Measurements from ENCODE around the gene COL4A4.
A peak's percentile ranks its signal among the peaks of the same experiment; 100 is the strongest.

COL4A4 gene

DNA sequence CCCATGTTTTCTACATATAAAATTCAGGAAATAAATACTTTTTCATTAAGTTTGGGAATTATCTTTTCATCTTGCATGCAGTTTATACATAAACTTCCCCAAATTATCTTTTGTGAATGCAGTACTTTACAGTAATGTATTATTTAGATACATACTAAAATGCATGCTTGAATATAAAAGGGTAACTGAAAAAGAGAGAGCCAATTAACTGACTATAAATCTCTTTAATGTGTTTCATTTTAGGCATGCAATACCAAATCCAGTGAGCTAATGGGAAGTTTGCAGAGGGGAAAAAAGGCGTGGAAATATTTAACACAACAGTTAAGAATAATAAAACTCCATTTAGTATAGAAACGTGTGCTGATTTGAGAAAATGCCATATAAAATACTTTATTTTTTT lies 39.2 kb downstream of the COL4A4 start:
- POLR2A ChIA-PET: no interaction called here
- TF ChIP-seq PRDM6 (tag by site-specific recombination; IDR thresholded peaks at IDR 0.05) (peak; percentile 47; the same call in 1 of the 2 replicates), FEZF1 (tag by site-specific recombination; IDR thresholded peaks at IDR 0.05) (0 out of 2 replicates have a peak, but pooled peaks have one; percentile 17), ZEB2 (tag by site-specific recombination; IDR thresholded peaks at IDR 0.05) (no peak), PATZ1 (tag by site-specific recombination; IDR thresholded peaks at IDR 0.05) (no peak), ZNF433 (tag by site-specific recombination; IDR thresholded peaks at IDR 0.05; ENCODE audit: low read depth) (no peak)
- TF ChIP-seq, protein P1, sequence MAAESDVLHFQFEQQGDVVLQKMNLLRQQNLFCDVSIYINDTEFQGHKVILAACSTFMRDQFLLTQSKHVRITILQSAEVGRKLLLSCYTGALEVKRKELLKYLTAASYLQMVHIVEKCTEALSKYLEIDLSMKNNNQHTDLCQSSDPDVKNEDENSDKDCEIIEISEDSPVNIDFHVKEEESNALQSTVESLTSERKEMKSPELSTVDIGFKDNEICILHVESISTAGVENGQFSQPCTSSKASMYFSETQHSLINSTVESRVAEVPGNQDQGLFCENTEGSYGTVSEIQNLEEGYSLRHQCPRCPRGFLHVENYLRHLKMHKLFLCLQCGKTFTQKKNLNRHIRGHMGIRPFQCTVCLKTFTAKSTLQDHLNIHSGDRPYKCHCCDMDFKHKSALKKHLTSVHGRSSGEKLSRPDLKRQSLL (tag by site-specific recombination; IDR thresholded peaks at IDR 0.05): no peak
- Histone ChIP-seq H3K9me3 (ENCODE audit: control insufficient read depth, insufficient read depth, low read depth, low read length) (no peaks in the 10 kb centered on the region), H3K4me1 (ENCODE audit: control insufficient read depth, insufficient read depth, low read length) (peaks cover 8% of the 10 kb centered on the region), H3K27ac (ENCODE audit: extremely low read depth, low read depth, low read length) (no peak overlapping the region), H3K4me3 (ENCODE audit: low read depth, low read length) (no peak overlapping the region), H3K36me3 (ENCODE audit: control insufficient read depth in 2 of 2, insufficient read depth in 1 of 2, low read length in 2 of 2) (no peaks in the 10 kb centered on the region)
- CTCF ChIA-PET: interaction anchor here (0.5 to 4.1 kb wide), 5 partner anchors 19 to 1455 kb away, joined by 3 to 24 read pairs (median 4); no protein-coding TSS in a partner anchor

DNA sequence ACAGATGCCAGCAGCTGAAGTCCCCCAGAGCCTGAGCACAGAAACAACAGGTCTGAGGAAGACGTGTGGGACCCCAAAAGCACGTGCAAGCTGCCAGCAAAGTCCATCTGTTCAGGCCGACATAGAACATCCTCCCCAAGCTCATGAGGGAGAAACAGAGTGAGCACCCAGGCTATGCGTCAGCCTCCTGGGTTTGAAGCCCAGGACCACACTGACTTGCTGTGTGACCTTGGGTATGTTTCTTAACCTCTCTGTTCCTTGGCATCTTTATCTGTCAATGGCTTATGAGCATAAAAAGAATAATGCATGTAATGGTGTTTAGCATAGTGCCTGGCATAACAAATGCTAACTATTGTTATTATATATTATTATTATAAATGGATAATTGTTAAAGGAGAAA lies 40.3 kb downstream of the COL4A4 start:
- POLR2A ChIA-PET: no interaction called here
- Histone ChIP-seq H3K36me3 (ENCODE audit: control insufficient read depth in 2 of 2, insufficient read depth in 1 of 2, low read length in 2 of 2) (no peaks in the 10 kb centered on the region), H3K4me1 (ENCODE audit: control insufficient read depth, insufficient read depth, low read length) (peaks cover 8% of the 10 kb centered on the region), H3K27ac (ENCODE audit: extremely low read depth, low read depth, low read length) (no peak overlapping the region), H3K9me3 (ENCODE audit: control insufficient read depth, insufficient read depth, low read depth, low read length) (no peaks in the 10 kb centered on the region), H3K4me3 (ENCODE audit: low read depth, low read length) (no peak overlapping the region)
- CTCF ChIA-PET: interaction anchor here (1.2 to 4.1 kb wide), 2 partner anchors 38 to 114 kb away, joined by 4 to 24 read pairs; no protein-coding TSS in a partner anchor
- TF ChIP-seq, protein P2, sequence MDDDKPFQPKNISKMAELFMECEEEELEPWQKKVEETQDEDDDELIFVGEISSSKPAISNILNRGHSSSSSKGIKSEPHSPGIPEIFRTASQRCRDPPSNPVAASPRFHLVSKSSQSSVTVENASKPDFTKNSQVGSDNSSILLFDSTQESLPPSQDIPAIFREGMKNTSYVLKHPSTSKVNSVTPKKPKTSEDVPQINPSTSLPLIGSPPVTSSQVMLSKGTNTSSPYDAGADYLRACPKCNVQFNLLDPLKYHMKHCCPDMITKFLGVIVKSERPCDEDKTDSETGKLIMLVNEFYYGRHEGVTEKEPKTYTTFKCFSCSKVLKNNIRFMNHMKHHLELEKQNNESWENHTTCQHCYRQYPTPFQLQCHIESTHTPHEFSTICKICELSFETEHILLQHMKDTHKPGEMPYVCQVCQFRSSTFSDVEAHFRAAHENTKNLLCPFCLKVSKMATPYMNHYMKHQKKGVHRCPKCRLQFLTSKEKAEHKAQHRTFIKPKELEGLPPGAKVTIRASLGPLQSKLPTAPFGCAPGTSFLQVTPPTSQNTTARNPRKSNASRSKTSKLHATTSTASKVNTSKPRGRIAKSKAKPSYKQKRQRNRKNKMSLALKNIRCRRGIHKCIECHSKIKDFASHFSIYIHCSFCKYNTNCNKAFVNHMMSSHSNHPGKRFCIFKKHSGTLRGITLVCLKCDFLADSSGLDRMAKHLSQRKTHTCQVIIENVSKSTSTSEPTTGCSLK (tag by site-specific recombination; IDR thresholded peaks at IDR 0.05): no peak
- no peak for TF ChIP-seq ZNF48 (tag by site-specific recombination; IDR thresholded peaks at IDR 0.05)
- no peak for TF ChIP-seq ZNF311 (tag by site-specific recombination; IDR thresholded peaks at IDR 0.05; ENCODE audit: borderline replicate concordance)
- TF ChIP-seq ZNF768 (tag by site-specific recombination; IDR thresholded peaks at IDR 0.05): peak; percentile 74; the same call in 1 of the 2 replicates
- no peak for TF ChIP-seq ZNF510 (tag by site-specific recombination; IDR thresholded peaks at IDR 0.05; ENCODE audit: insufficient replicate concordance)
- TF ChIP-seq, protein P3, sequence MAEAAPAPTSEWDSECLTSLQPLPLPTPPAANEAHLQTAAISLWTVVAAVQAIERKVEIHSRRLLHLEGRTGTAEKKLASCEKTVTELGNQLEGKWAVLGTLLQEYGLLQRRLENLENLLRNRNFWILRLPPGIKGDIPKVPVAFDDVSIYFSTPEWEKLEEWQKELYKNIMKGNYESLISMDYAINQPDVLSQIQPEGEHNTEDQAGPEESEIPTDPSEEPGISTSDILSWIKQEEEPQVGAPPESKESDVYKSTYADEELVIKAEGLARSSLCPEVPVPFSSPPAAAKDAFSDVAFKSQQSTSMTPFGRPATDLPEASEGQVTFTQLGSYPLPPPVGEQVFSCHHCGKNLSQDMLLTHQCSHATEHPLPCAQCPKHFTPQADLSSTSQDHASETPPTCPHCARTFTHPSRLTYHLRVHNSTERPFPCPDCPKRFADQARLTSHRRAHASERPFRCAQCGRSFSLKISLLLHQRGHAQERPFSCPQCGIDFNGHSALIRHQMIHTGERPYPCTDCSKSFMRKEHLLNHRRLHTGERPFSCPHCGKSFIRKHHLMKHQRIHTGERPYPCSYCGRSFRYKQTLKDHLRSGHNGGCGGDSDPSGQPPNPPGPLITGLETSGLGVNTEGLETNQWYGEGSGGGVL (tag by site-specific recombination; IDR thresholded peaks at IDR 0.05): no peak
- no peak for TF ChIP-seq ZNF626 (tag by site-specific recombination; IDR thresholded peaks at IDR 0.05)

Measured in HEK293 (cell line).